ENCODE results near the gene MUC2. TPM values are rescaled to one million over a fixed set of nuclear protein-coding genes. Genes with fewer than 3 reads are reported as not detected.
A peak's percentile ranks its signal among the peaks of the same experiment; 100 is the strongest.

The MUC2 gene
- total RNA-seq, 1 donor from 2014 or later, result not detected

GRCh38 chr11:1116666-1117390 is 42.2 kb downstream of the MUC2 start:
- Mint-ChIP-seq H3K36me3 (ENCODE audit: low read depth, unreplicated experiment) (no peaks in the 10 kb centered on the region), H3K4me1 (ENCODE audit: low read depth, unreplicated experiment) (no peaks in the 10 kb centered on the region), H3K27me3 (ENCODE audit: low read depth, unreplicated experiment) (peaks cover 48% of the 10 kb centered on the region), H3K9me3 (ENCODE audit: unreplicated experiment) (peaks cover 3% of the 10 kb centered on the region), H3K27ac (ENCODE audit: unreplicated experiment) (no peak overlapping the region), H3K4me3 (ENCODE audit: unreplicated experiment) (peak overlapping the region; percentile 25)
- no peak overlapping the region for H3K9ac ChIP-seq (ENCODE audit: low read length)
- no peaks in the 10 kb centered on the region for H3K27me3 ChIP-seq (ENCODE audit: insufficient read depth, low read length)
- no peak overlapping the region for H2AFZ ChIP-seq (ENCODE audit: low read depth, low read length)
- H3K4me2 ChIP-seq (ENCODE audit: low read length), result no peak overlapping the region
- H3K9me3 ChIP-seq (ENCODE audit: insufficient read depth, low read depth, low read length), result no peaks in the 10 kb centered on the region
- no peaks in the 10 kb centered on the region for H4K20me1 ChIP-seq (ENCODE audit: insufficient read depth, low read length)
- no peak for TF ChIP-seq EZH2 (IDR thresholded peaks at IDR 0.05; ENCODE audit: insufficient read depth, low read length)
- TF ChIP-seq CTCF (IDR thresholded peaks at IDR 0.05; ENCODE audit: insufficient read depth, low read depth, low read length), result no peak
- H3K4me3 ChIP-seq (ENCODE audit: insufficient read depth, low read depth, low read length), result no peak overlapping the region
- no peaks in the 10 kb centered on the region for H3K4me1 ChIP-seq (ENCODE audit: insufficient read depth, low read length)
- FAIRE-seq (no peak), DNase-seq (ENCODE audit: low read depth) (no peak)
- no peaks in the 10 kb centered on the region for H3K79me2 ChIP-seq (ENCODE audit: insufficient read depth, low read length)
- H3K27ac ChIP-seq (ENCODE audit: low read depth, low read length), result no peak overlapping the region
- no peaks in the 10 kb centered on the region for H3K36me3 ChIP-seq (ENCODE audit: insufficient read depth, low read length)

- no peak for DNase-seq (ENCODE audit: low read depth)
- Histone ChIP-seq H3K4me2 (ENCODE audit: low read length) (no peak overlapping the region), H3K9me3 (ENCODE audit: insufficient read depth, low read depth, low read length) (no peaks in the 10 kb centered on the region), H3K27me3 (ENCODE audit: insufficient read depth, low read length) (no peaks in the 10 kb centered on the region), H3K9ac (ENCODE audit: low read length) (no peak overlapping the region), H3K79me2 (ENCODE audit: insufficient read depth, low read length) (no peaks in the 10 kb centered on the region), H4K20me1 (ENCODE audit: insufficient read depth, low read length) (no peaks in the 10 kb centered on the region), H3K36me3 (ENCODE audit: insufficient read depth, low read length) (no peaks in the 10 kb centered on the region), H3K4me1 (ENCODE audit: insufficient read depth, low read length) (no peaks in the 10 kb centered on the region), H3K4me3 (ENCODE audit: insufficient read depth, low read depth, low read length) (no peak overlapping the region), H2AFZ (ENCODE audit: low read depth, low read length) (no peak overlapping the region), H3K27ac (ENCODE audit: low read depth, low read length) (no peak overlapping the region)
- TF ChIP-seq EZH2 (IDR thresholded peaks at IDR 0.05; ENCODE audit: insufficient read depth, low read length) (no peak), CTCF (IDR thresholded peaks at IDR 0.05; ENCODE audit: insufficient read depth, low read depth, low read length) (no peak)
- Mint-ChIP-seq H3K27me3 (ENCODE audit: low read depth, unreplicated experiment) (peaks cover 54% of the 10 kb centered on the region), H3K4me3 (ENCODE audit: unreplicated experiment) (no peak overlapping the region), H3K27ac (ENCODE audit: unreplicated experiment) (no peak overlapping the region), H3K4me1 (ENCODE audit: low read depth, unreplicated experiment) (peaks cover 1% of the 10 kb centered on the region), H3K9me3 (ENCODE audit: unreplicated experiment) (peaks cover 3% of the 10 kb centered on the region), H3K36me3 (ENCODE audit: low read depth, unreplicated experiment) (no peaks in the 10 kb centered on the region)
- no peak for FAIRE-seq
Observed at GRCh38 chr11:1117992-1118391, 43.3 kb downstream of the MUC2 start.

Measured in astrocyte (in vitro differentiated cells and primary cell).